ENCODE data around the gene PARL.

Gene PARL

GRCh38 chr3:183822631-183823030 is 62.0 kb downstream of the PARL start:
- peaks cover 3% of the 10 kb centered on the region for H3K4me1 ChIP-seq
- H3K4me3 ChIP-seq (ENCODE audit: low read depth, low read length), result no peak overlapping the region
- no peak overlapping the region for H3K9ac ChIP-seq

GRCh38 chr3:183819831-183820230 is 64.8 kb downstream of the PARL start:
- Histone ChIP-seq H3K9ac (no peak overlapping the region), H3K4me1 (peaks cover 3% of the 10 kb centered on the region), H3K79me2 (no peaks in the 10 kb centered on the region), H3K4me2 (ENCODE audit: low read length) (no peak overlapping the region), H3K36me3 (ENCODE audit: control insufficient read depth, insufficient read depth, low read length) (no peaks in the 10 kb centered on the region), H3K27ac (no peak overlapping the region), H3K4me3 (ENCODE audit: low read depth, low read length) (no peak overlapping the region), H3K9me3 (ENCODE audit: control insufficient read depth, low read length) (no peaks in the 10 kb centered on the region), H3K27me3 (ENCODE audit: control insufficient read depth, insufficient read depth, low read length) (no peaks in the 10 kb centered on the region), H2AFZ (no peak overlapping the region)
- no peak for TF ChIP-seq CTCF (IDR thresholded peaks at IDR 0.05)

More at GRCh38 chr3:183822631-183823030, 62.0 kb downstream of the PARL start:
- H3K4me2 ChIP-seq (ENCODE audit: low read length), result no peak overlapping the region
- no peaks in the 10 kb centered on the region for H3K36me3 ChIP-seq (ENCODE audit: control insufficient read depth, insufficient read depth, low read length)
- TF ChIP-seq CTCF (IDR thresholded peaks at IDR 0.05), result no peak
- H3K27ac ChIP-seq, result no peak overlapping the region
- H3K27me3 ChIP-seq (ENCODE audit: control insufficient read depth, insufficient read depth, low read length), result no peaks in the 10 kb centered on the region
- no peaks in the 10 kb centered on the region for H3K9me3 ChIP-seq (ENCODE audit: control insufficient read depth, low read length)
- no peak overlapping the region for H2AFZ ChIP-seq
- H3K79me2 ChIP-seq, result no peaks in the 10 kb centered on the region

- TF ChIP-seq CTCF (IDR thresholded peaks at IDR 0.05), result no peak
- no peak overlapping the region for H3K9ac ChIP-seq
- no peak overlapping the region for H3K27ac ChIP-seq
- no peak overlapping the region for H2AFZ ChIP-seq
- no peak overlapping the region for H3K4me2 ChIP-seq (ENCODE audit: low read length)
- no peaks in the 10 kb centered on the region for H3K36me3 ChIP-seq (ENCODE audit: control insufficient read depth, insufficient read depth, low read length)
- H3K79me2 ChIP-seq, result no peaks in the 10 kb centered on the region
- no peak overlapping the region for H3K4me3 ChIP-seq (ENCODE audit: low read depth, low read length)
- no peaks in the 10 kb centered on the region for H3K4me1 ChIP-seq
- H3K9me3 ChIP-seq (ENCODE audit: control insufficient read depth, low read length), result no peaks in the 10 kb centered on the region
- H3K27me3 ChIP-seq (ENCODE audit: control insufficient read depth, insufficient read depth, low read length), result no peaks in the 10 kb centered on the region
These were observed 65.7 kb downstream of the PARL start for GRCh38 chr3:183818706-183819624.

GRCh38 chr3:183818041-183818620 is 66.5 kb downstream of the PARL start:
- TF ChIP-seq CTCF (IDR thresholded peaks at IDR 0.05), result no peak
- H3K27ac ChIP-seq, result no peak overlapping the region
- no peaks in the 10 kb centered on the region for H3K36me3 ChIP-seq (ENCODE audit: control insufficient read depth, insufficient read depth, low read length)
- H3K9me3 ChIP-seq (ENCODE audit: control insufficient read depth, low read length), result no peaks in the 10 kb centered on the region
- no peak overlapping the region for H3K9ac ChIP-seq
- no peak overlapping the region for H3K4me2 ChIP-seq (ENCODE audit: low read length)
- no peaks in the 10 kb centered on the region for H3K79me2 ChIP-seq
- no peaks in the 10 kb centered on the region for H3K4me1 ChIP-seq
- H3K4me3 ChIP-seq (ENCODE audit: low read depth, low read length), result no peak overlapping the region
- no peak overlapping the region for H2AFZ ChIP-seq
- no peaks in the 10 kb centered on the region for H3K27me3 ChIP-seq (ENCODE audit: control insufficient read depth, insufficient read depth, low read length)
